ENCODE results near the gene C12orf43.
A peak's percentile ranks its signal among the peaks of the same experiment; 100 is the strongest.

C12orf43 gene

GRCh38 chr12:121030576-121031212 is 14.4 kb upstream of the C12orf43 start:
- no peak for DNase-seq (ENCODE audit: low read depth, low spot score)

GRCh38 chr12:121026274-121027045 is 10.2 kb upstream of the C12orf43 start:
- DNase-seq (ENCODE audit: low read depth, low spot score) = no peak

GRCh38 chr12:121025442-121026226 is 9.3 kb upstream of the C12orf43 start:
- no peak for DNase-seq (ENCODE audit: low read depth, low spot score)

GRCh38 chr12:121023799-121024198 is 7.5 kb upstream of the C12orf43 start:
- no peak for DNase-seq (ENCODE audit: low read depth, low spot score)

- DNase-seq (ENCODE audit: low read depth, low spot score) = no peak
Observed at GRCh38 chr12:121022713-121023112, 6.4 kb upstream of the C12orf43 start.

GRCh38 chr12:121021754-121022153 is 5.5 kb upstream of the C12orf43 start:
- no peak for DNase-seq (ENCODE audit: low read depth, low spot score)

- no peak for DNase-seq (ENCODE audit: low read depth, low spot score)
Observed at GRCh38 chr12:121018860-121019617, 2.8 kb upstream of the C12orf43 start.

- DNase-seq (ENCODE audit: low read depth, low spot score) = no peak
Observed at GRCh38 chr12:121017966-121018491, 1.7 kb upstream of the C12orf43 start.

GRCh38 chr12:121013715-121014114 is 2.6 kb downstream of the C12orf43 start:
- DNase-seq (ENCODE audit: low read depth, low spot score) = no peak

- DNase-seq (ENCODE audit: low read depth, low spot score) = no peak
Observed at GRCh38 chr12:121011820-121012219, 4.5 kb downstream of the C12orf43 start.

GRCh38 chr12:121010860-121011259 is 5.4 kb downstream of the C12orf43 start:
- DNase-seq (ENCODE audit: low read depth, low spot score) = no peak

GRCh38 chr12:121009741-121010140 is 6.5 kb downstream of the C12orf43 start:
- DNase-seq (ENCODE audit: low read depth, low spot score) = peak; percentile 72

- no peak for DNase-seq (ENCODE audit: low read depth, low spot score)
Observed at GRCh38 chr12:121008347-121009098, 7.8 kb downstream of the C12orf43 start.

GRCh38 chr12:121005346-121005815 is 10.9 kb downstream of the C12orf43 start:
- DNase-seq (ENCODE audit: low read depth, low spot score) = peak; percentile 62

- no peak for DNase-seq (ENCODE audit: low read depth, low spot score)
Observed at GRCh38 chr12:121004253-121004815, 12.0 kb downstream of the C12orf43 start.

- no peak for DNase-seq (ENCODE audit: low read depth, low spot score)
Observed at GRCh38 chr12:121003650-121004049, 12.6 kb downstream of the C12orf43 start.

GRCh38 chr12:121001841-121002483 is 14.3 kb downstream of the C12orf43 start:
- no peak for DNase-seq (ENCODE audit: low read depth, low spot score)

- no peak for DNase-seq (ENCODE audit: low read depth, low spot score)
Observed at GRCh38 chr12:121001060-121001459, 15.2 kb downstream of the C12orf43 start.

- no peak for DNase-seq (ENCODE audit: low read depth, low spot score)
Observed at GRCh38 chr12:121000530-121000929, 15.8 kb downstream of the C12orf43 start.

All from astrocyte of the hippocampus (primary cell).